GM21529 (cell line): ENCODE results near the gene ENTR1.

Experiments
- ATAC-seq: cut with Tn5 transposase; IDR thresholded peaks from one replicate; pipeline ENCODE4 v1.9.1; 2021; ENCODE audit not compliant: unreplicated experiment

Gene ENTR1

DNA sequence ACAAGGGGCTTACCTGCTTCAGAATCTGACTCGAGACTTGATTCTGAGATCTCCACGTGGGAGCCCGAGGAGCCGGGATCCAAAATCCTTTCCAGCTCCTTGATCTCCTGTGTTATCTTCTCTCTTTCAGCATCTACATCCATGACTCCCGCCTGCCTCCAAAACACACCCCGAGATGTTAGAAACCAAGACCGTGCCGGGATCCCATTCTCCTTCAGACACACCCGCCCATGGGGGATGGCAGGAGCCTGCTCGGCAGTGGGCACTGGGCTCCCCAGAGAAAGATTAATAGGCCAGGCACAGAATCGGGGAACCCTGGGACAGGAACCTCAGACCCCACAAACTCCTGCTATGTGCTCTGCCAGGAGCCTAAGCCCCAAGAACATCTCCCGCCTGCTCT lies 12.1 kb downstream of the ENTR1 start:
- no peak for ATAC-seq

DNA sequence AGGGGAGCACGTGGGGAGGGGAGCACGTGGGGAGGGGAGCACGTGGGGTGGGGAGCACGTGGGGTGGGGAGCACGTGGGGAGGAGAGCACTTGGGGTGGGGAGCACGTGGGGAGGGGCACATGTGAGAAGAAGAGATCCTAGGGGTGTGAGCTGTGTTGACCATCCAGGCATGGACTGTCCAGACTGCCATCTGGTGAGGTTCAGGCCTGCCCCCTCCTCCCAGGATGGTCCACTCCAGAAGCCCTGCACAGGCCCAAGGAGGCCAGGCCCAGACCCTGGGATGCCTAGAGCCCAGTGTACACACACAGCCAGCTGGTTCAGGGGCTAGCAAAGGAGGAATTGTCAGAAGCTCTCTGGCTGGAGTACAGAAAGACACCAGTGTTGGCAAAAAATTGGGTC lies 12.8 kb downstream of the ENTR1 start:
- ATAC-seq, result no peak

DNA sequence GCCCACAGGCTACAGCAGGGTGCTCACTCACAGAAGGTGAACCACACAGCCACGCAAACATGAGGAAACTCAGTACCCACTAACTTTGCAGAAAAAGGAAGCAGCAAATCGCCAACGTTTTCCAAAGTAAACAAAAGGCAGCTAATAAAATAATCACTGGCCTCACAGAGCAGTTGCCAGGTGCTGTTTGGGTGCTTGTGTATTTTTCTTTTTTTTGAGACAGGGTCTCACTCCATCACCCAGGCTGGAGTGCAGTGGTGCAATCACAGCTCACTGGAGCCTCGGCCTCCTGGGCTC lies 14.2 kb downstream of the ENTR1 start:
- no peak for ATAC-seq

DNA sequence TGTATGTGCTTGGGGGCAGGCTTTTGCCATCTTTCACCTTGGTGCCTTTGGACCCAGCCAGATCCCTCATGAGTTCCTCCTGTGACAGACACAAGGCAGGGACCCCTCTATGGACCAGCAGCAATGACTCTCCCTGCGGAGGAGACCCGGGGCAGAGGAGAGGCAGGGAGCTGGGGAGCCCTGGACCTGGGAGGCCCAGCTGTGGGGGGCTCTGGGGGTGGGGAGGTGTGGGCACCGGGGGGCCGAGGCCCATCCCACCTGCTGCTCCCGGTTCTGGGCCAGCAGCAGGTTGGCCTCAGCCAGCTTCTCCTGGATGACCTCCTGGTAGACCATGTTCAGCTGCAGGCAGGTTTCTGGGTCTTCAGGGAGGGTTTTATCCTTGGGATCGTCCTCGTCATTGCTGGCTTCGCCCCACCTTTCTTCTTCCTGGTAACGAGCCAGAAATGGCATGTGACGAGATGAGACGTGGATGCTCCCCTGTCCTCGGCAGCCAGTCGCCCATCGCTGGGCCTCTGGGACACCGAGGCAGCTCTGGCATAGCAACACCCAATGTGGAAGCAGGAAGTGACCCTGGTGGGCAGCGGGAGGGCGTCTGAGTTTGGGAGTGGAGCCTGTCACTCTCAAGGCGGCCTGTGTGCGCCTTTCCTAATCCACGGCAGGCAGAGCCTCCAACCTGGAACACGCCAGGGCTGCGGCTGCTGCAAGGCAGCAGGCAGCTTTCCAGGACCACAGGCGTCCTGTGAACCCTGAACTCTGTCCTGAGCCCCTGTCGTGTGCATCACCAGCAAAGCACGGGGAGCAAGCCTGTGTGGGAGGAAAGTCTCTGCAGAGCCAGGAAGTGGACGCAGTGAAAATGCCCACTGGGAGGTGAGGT lies 14.8 kb downstream of the ENTR1 start:
- ATAC-seq, result no peak

DNA sequence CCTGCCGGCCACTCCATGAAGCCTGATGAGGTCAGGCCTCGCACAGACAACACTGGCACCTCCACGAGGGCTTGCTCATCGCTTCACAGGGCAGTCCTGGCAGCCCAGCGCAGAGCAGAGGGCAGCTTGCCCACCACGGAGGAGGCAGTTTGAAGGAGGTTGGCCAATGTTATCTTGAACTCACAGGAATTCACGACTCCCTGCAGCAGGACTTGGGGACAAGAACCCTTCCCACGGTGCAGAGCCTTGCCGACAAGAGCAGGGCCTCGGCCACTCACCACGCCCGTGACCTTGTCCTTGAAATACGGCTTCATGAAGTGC lies 15.4 kb downstream of the ENTR1 start:
- no peak for ATAC-seq

DNA sequence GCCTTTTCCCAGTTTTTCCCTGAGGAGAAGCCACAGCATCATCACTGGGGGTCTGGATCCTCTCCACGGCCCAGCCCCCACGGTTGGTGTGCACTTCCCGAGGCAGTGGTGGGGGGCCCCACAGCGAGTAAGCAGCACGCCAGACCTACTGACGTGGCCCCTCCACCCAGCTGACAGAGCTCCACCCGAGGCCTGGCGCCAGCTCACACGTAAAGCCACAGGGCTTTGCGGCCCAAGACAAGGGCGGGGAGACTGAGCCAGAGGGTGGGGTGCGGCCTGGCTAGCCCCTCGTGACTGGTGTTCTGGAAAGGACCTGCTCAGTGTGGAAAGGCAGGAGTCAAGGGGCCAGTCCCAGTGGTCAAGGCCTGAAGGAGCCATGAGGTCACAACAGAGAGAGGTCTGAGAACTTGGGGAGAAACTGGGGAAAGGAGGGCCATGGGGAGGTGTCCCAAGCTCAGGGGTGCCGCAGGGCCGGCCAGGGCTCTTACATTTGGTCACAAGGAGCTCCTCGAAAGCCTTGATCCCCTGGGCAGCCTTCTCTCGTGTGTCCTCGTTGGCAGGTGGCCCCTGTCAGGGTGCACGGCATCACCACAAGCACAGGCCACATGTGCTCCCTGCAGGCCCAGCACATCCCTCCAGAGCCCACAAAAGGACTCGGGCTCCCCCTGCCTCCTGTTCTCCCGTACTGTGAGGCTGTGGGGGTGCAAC lies 15.9 kb downstream of the ENTR1 start:
- ATAC-seq, result no peak

DNA sequence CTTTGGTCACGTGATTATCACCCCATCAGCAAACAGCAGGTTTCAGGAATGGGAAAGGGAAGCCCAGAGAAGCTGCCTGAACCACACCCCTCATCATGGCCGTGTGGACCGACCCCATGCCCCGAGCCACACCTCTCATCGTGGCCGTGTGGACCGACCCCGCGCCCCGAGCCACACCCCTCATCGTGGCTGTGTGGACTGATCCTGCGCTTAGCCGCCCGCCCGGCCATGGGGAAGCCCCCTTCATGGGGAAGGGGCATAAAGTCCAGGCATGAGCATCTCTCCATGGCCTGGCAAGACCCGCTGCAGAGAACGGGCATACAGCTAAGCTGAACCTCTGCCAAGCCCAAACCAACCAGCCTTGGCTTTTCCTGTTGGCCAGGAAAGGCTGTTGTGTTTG lies 16.9 kb downstream of the ENTR1 start:
- ATAC-seq, result no peak

DNA sequence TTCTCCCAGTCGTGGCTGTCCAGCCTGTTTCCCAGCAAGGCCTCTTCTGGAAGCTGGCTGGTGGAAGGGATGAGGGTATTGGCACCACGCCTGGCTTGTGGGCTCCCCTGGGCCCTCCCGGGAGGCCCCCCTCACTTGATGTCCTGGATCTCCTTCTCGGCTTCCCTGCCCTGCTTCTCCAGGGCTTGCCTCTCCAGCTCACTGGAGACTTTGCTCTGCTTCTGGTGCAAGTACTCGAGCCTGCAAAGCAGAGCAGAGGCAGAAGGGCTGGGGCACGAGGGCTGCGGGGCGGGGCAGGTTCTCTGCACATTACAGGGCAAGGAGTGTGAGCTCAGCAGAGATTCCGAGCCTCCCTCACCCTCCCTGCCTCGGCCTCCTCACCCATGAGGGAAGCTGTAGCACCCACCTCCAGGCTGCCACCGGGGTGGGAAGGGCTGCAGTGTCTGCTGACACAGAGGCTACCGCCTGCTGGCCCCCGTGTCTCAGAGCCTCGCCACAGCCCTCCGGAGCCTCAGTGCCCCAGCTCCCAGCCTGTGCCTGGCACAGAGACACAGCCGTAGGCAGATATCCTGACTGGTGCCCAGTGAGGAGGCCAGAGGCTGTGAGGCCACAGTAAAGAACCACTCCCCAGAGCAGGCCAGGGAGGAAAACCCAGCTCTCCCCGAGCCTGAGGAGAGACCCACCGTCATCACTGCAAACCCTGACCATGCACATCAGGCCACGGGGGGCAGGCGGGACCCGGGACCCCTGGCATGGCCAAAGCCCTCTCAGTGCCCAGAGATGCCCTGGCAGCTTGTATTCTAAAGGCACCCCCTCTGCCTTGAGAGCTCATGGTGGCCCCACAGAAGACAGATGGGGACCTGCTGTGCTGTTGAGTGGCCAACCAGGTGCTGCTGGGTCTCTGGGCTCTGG lies 17.6 kb downstream of the ENTR1 start:
- no peak for ATAC-seq

DNA sequence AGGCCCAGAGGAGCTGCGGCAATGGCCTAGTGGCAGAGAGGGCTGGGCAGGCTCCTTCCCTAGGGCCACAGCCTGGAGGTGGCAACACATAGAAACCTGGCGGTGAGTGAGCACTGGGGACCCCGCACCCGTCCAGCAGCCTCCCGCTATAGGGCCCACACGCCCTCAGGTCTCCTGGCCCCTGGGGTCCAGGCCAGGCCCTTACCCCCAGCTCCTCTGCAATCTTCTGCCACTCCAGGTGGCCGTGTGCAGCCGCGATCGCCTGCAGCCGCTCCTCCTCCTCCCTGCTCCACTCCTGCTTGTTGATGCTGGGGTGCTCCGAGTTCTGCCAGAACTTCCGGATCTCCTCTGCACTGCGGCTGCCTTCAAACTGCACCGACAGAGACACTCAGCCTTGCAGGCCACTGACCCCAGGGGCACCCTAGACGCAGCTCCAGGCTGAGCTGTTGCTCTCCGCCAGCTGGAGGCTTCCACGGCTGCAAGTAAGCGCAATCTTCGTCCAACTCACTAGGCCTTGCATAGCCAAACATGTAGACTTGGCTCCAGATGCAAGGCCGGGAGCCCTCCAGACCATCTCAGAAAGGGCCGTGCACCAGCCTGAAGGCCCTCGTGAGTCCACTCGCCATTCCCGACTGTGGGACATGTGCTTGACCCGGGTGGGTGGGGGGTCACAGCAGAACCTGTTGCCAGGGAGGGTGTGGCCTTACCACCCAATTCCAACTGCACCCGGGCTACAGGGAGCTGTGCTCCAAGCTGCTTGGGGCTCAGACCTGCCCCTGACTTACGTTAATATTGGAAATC lies 18.5 kb downstream of the ENTR1 start:
- no peak for ATAC-seq

DNA sequence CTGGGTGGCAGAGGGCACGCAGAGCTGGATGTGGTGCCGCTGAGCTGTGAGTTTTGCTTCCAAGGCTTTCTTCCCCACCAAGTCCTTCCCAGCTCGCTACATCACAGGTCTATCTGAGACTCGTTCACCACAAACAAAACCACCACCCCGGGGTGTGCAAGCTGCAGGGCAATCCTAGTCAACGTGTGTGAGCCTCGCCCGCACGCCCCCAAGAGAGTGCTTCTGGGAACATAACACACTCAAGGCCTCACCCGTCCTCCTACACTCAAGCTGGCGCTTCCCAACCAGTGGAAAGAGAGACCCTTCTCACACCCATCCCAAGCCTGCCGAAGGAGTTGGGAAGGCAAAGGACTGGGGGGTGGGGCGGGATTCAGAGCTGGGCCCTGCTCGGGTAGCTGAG lies 21.0 kb downstream of the ENTR1 start:
- ATAC-seq, result no peak

DNA sequence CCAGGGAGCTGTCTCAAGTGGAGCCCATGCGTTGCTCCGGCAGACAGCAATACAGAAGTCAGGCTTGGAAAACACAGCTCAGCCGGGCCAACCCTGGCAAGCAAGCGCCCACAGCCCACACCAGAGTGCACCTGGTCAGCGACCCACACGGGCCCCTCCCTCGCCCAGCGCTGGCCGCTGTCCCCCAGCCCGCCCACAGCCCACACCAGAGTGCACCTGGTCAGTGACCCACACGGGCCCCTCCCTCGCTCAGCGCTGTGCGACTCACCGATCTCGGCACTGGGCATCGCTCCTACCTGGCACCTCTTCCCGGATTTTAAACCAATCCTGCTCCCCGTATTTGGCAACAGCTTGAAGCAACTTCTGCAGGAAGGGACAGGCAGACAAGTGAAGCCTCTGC lies 23.2 kb downstream of the ENTR1 start:
- ATAC-seq, result no peak

DNA sequence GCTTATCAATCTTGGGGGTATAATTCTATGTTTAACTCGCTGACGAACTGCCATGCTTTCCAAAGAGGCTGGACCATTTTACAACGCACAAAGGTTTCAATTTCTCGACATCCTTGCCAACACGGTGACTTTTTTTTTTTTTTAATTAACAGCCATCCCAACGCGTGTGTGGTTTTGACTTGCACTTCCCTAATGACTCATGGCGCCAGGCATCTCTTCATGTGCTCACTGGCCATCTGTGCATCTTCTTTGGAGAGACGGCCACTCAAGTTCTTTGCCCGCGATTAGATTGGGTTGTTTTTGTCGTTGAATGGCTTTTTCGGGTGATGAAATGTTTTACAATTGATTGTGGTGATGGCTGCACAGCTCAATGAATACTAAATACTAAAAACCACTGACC lies 24.4 kb downstream of the ENTR1 start:
- ATAC-seq, result no peak

DNA sequence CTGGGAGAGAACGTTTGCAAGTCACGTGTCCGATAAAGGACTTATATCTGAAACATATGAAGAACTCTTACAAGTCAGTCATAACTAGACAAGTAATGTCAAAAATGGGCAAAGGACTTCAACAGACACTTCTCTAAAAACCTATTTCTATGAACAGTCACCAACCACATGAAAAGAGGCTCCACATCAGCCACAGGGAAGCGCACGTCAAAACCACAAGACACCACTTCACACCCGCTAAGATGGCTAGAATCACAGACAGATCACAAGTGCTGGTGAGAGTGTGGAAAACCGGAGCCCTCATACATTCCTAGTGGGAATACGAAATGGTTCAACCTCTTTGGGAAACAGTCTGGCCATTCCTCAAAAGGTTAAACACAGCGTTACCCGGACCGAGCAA lies 25.4 kb downstream of the ENTR1 start:
- no peak for ATAC-seq

DNA sequence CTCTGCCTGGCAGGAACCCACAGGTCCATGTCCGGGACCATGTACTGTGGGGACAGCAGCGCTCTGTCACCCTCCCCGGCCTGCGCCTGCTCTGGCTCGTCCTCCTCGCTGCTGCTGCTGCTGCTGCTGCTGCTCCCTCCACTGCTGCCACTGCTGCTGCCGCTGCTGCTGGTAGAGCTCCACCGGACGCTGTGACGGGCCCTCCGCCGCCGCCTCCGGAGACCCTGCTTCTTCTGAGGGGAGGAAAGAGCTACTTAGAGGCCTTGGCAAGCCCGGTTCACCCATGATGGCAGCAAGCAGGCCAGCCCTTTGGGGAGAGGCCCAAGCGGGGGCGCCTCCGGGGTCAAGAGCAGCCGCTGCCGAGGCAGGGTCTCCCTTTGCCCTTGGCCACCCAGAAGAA lies 27.0 kb downstream of the ENTR1 start:
- ATAC-seq, result no peak

DNA sequence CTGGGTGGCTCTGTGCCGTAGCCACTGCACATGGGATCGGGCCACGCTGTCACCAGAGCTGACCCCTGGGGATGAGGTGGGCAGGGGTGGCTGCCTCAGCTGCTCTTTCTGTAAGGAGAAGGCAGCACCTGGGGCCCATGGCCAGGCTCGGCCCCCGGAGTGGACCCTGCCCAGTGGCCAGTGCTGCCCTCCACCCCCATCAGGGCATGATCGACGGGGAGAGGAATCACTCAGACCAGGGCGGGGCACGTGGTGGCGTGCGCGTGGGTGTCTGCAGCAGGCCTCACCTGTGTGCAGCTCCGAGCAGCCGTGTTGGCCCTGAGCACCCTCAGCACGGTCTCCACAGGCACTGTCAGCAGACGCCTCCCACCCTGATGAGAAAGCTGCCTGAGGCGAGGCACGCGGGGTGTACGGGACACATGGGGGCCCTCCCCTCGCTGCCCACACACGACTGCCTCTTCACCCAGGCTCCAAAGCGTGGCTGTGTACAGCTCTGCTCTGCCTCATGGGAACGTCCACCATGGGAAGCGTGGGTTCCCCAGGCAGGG lies 28.4 kb downstream of the ENTR1 start:
- no peak for ATAC-seq

DNA sequence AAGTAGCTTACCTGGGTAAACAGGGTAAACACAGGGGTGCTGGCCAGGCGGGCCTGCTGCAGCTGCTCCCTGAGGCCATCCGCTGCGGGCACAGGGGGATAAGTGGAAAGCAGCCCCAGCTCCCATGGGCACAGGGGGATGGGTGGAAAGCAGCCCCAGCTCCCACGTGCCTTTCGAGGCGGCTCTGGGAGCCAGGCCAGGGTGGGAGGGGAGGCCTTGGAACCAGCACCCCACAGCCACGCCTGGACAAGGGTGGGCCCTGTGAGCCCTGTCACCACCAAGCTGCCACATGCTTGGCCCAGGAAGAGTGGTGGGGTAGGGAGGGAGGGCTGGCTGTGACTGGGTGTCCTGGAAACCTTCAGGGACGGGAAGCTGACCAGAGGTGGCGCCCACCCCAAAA lies 29.1 kb downstream of the ENTR1 start:
- ATAC-seq, result no peak

DNA sequence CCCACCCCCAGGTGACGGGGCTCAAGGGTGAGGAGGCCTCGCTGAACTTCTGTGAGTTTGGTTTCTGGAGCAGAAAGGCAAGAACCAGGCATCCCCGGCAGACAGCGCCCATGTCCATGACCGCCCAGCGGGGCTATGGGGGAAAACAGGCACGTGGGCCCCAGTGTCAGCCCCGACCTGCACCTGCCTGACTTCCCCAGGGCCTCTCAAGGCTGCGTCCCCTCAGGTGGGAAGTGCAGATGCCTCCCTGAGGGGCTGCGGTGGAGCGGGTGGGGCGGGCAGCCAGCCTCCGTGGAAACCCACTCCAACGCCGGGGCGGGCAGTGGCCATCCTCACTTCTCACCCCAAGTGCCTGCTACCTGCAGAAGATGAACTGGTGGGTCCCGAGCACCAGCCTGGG lies 30.0 kb downstream of the ENTR1 start:
- ATAC-seq, result no peak

DNA sequence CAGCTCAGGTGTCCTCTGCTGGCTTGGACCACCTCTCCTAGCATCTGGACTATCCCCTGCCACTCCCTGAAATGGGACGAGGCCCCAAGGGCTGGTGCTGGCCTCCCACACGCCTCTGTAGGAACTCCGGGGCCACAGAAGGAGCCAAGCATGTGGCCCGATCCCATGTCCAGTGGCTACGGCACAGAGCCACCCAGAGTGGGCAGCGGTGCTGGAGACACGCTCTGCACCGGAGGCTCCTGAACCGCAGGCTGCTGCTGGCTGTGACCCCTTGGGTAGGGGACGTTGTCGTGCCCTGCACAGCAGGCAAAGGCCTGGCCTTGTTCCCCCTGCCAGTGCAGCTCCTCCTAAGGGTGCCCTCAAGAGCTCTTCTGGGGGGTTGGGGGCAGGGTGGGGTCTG lies 30.5 kb downstream of the ENTR1 start:
- ATAC-seq, result no peak

DNA sequence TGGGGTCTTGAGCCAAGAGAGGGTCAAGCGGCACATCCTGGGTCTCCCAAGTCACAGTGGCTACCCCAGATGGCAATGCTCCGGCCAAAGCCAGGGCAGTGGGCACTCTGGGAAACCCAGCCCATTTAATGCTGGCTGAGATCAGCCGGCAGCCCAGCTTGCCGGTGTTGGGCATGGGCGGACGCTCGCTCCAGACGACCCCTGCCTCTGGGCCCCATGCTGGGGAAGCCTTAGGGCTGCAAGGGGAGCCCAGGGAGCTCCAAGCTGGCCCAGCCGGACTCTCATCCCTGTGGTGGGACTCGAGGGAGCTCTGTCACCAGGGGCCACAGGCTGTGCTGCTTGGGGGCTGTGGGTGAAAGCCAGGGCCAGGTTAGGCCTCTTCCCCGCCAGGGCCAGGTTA lies 31.0 kb downstream of the ENTR1 start:
- no peak for ATAC-seq

DNA sequence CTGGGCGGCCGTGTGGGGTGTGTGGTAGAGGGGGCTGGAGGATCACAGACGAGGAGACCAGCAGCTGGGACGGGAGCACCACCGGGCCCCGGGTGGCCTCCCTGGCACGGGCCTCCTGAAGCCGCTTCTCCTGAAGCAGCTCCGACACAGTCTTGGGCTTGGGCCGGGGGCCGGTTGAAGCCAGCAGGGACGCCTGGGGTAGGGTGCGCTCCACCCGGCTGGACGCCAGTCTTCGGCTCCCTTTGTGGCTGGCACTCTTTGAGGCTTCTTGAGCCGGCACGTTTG lies 31.5 kb downstream of the ENTR1 start:
- no peak for ATAC-seq
